Astrocyte of the cerebellum (primary cell): ENCODE measurements around the gene TSEN15.

ENCODE experiments used
- DNase-seq: peaks from one replicate; pipeline ENCODE4 v3.0.0-alpha.2; 2011; ENCODE audit warnings: low read depth
- H3K4me3 ChIP-seq: 2 replicates; pipeline ENCODE4 v1.5.1; 2011; ENCODE audit warnings: mild to moderate bottlenecking, low read depth, low read length, moderate library complexity
- in situ Hi-C: cut with HindIII; loops from 2 replicates; pipeline ENCODE4 v1.10.0; 2017; ENCODE audit warnings: low sequenced_read_pairs
- TF ChIP-seq, protein P1 (sequence below): IDR thresholded peaks from 2 replicates; pipeline ENCODE4 v1.5.1; 2012; ENCODE audit warnings: low read length, low read depth, moderate library complexity, mild to moderate bottlenecking; ENCODE audit errors: missing control alignments

Gene TSEN15

DNA sequence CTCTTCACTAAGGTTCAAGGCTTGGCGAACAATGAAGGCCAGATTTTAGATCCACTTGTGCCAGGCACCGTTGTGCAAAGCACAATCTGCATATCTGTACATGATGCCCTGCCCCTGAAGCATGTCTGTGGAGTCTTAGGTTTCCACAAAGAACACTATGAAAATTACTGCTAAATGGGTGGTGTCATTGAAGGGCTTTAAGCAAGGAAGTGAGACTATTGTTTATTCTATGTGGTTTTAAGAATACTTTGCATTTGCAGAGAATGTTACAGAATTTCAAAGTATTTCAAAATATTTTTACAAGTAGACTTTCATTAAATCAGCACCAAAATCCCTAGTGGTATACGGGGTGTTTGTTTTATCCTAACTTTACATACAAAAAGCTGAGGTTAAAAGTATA is 8.8 kb downstream of the TSEN15 start:
- TF ChIP-seq, protein P1, sequence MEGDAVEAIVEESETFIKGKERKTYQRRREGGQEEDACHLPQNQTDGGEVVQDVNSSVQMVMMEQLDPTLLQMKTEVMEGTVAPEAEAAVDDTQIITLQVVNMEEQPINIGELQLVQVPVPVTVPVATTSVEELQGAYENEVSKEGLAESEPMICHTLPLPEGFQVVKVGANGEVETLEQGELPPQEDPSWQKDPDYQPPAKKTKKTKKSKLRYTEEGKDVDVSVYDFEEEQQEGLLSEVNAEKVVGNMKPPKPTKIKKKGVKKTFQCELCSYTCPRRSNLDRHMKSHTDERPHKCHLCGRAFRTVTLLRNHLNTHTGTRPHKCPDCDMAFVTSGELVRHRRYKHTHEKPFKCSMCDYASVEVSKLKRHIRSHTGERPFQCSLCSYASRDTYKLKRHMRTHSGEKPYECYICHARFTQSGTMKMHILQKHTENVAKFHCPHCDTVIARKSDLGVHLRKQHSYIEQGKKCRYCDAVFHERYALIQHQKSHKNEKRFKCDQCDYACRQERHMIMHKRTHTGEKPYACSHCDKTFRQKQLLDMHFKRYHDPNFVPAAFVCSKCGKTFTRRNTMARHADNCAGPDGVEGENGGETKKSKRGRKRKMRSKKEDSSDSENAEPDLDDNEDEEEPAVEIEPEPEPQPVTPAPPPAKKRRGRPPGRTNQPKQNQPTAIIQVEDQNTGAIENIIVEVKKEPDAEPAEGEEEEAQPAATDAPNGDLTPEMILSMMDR, result no peak
- in situ Hi-C loops, result no loop called here
- DNase-seq, result no peak

DNA sequence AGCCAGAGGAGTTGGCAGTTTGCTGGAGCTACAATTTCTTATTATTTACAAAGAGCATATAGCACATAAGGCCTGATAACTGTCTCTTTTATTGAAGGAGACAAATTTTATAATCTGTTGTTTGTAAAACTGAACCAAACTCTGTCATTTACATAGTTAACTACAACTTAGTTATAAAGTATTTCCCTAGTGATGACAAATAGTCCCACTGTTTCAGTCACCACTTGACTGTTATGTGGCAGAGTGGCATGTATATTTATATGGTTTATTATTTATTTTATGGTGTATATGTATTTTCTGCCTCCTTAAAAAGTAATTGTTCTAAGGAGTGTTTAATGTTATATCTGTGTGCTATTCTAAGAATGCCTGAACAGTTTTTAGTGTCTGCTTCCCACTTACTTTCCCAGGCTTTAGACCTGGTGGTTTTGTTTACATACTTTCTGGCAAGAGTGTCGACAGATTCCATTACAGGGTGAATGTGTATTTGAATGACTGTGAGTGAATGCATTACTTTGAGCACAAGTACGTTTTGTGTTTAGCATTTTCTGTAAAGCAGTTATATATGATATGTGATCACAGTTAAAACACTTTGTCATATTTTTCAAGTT is 10.0 kb downstream of the TSEN15 start:
- in situ Hi-C loops, result no loop called here
- H3K4me3 ChIP-seq, result no peak overlapping the region
- TF ChIP-seq, protein P1, result no peak
- peak; percentile 51 for DNase-seq

More for the DNA sequence above, 8.8 kb downstream of the TSEN15 start:
- H3K4me3 ChIP-seq, result no peak overlapping the region

DNA sequence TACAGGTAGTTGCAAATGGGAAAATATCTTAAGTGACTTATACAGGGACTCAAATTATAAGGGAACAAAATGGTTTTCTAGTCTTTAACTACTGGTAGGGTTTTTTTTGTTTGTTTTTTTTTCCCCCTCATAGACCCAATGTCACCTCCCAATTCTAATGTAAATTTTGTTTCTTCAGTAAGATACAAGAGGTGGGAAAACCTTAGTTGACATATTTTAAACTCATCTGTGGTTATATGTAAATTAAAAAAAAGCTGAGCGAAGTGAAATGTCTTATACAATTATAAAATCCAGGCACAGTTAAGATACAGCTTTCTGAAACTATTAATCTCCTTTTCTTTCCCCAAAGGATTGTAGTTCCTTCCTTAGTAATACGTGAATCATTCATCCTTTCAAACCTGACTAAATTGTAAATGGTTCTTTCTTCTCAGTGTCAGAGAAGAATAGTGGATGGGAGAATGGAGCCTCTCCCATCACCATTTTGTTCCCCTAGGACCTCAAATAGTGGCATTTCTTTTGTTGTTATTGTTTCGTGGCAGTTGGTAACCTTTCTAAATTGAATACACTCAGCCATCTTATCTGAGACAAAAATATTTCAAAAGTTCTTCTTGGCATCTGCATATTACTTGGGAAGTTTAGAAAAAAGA is 11.2 kb downstream of the TSEN15 start:
- in situ Hi-C loops, result no loop called here
- DNase-seq, result no peak
- TF ChIP-seq, protein P1, result no peak
- no peak overlapping the region for H3K4me3 ChIP-seq

DNA sequence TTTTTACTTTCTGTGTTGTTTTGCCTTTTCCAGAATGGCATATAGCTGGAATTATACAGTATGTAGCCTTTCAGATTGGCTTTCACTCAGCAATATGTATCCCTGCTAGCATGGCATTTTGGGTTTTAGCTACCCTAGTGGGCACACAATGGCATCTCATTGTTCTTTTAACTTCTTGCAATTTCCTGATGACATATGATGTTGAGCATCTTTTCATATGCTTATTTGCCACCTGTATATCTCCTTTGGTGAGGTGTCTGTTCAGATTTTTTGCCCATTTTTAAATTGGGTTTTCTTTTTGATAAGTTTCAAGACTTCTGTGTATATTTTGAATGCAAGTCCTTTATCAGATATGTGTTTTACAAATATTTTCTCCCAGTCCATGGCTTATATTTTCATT is 14.0 kb downstream of the TSEN15 start:
- DNase-seq, result no peak
- H3K4me3 ChIP-seq, result no peak overlapping the region
- TF ChIP-seq, protein P1, result no peak
- in situ Hi-C loops, result no loop called here

DNA sequence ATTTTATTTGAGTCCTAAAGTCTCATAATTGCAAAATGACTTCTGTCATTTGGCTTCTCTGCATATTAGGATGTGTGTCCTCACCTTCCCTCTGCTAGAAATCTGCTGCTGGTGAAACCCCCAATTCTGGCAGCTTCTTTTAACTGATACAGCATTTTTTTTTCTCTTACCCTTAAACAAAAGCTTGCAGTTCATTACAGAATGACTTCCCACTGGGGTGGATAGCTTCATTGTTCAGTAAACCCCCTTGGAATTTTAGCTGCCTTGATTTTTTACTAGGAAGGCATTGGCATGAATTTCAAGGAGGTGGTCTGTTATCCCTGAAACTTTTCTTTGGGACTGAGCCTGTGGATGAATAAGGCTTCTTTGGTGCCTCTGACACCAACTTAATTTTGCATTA is 16.8 kb downstream of the TSEN15 start:
- TF ChIP-seq, protein P1, result no peak
- no peak for DNase-seq
- in situ Hi-C loops, result no loop called here
- no peak overlapping the region for H3K4me3 ChIP-seq

DNA sequence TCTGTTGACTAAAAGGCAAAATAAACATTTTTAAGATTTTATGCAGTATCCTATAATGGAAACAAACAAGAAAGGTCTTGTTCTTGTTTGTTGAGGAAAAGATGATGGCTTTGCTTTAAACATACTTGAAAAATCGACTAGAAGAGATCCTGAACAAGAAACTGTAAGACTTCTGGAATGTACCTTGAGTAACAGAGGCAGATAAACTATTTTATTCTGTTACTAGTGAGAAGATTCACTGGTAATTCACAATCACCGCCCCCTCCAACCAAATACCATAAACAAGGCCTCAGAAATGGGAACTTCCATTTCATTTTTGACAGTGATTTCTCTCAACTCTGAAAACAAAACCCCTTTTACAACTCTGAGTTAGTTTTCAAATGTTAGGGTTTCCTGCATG is 18.1 kb downstream of the TSEN15 start:
- TF ChIP-seq, protein P1, result no peak
- in situ Hi-C loops, result no loop called here
- DNase-seq, result no peak
- no peak overlapping the region for H3K4me3 ChIP-seq
